DND-41 (cell line): ENCODE data around the gene CCDC85C.

Experiments used
- EZH2 ChIP-seq: IDR thresholded peaks from 3 replicates; pipeline ENCODE4 v1.6.1; 2012; ENCODE audit warnings: borderline replicate concordance, low read depth, mild to moderate bottlenecking, moderate library complexity, low read length, inconsistent platforms; ENCODE audit not compliant: severe bottlenecking
- TF ChIP-seq, protein P1 (sequence below): IDR thresholded peaks from 2 replicates; pipeline ENCODE4 v1.5.1; 2012; ENCODE audit warnings: borderline replicate concordance, low read length, moderate library complexity, mild to moderate bottlenecking; ENCODE audit not compliant: poor library complexity, severe bottlenecking; ENCODE audit errors: extremely low read depth

- TF ChIP-seq, protein P1, sequence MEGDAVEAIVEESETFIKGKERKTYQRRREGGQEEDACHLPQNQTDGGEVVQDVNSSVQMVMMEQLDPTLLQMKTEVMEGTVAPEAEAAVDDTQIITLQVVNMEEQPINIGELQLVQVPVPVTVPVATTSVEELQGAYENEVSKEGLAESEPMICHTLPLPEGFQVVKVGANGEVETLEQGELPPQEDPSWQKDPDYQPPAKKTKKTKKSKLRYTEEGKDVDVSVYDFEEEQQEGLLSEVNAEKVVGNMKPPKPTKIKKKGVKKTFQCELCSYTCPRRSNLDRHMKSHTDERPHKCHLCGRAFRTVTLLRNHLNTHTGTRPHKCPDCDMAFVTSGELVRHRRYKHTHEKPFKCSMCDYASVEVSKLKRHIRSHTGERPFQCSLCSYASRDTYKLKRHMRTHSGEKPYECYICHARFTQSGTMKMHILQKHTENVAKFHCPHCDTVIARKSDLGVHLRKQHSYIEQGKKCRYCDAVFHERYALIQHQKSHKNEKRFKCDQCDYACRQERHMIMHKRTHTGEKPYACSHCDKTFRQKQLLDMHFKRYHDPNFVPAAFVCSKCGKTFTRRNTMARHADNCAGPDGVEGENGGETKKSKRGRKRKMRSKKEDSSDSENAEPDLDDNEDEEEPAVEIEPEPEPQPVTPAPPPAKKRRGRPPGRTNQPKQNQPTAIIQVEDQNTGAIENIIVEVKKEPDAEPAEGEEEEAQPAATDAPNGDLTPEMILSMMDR: no peak
- no peak for TF ChIP-seq EZH2
Observed at GRCh38 chr14:99462210-99462609, 141.8 kb downstream of the CCDC85C start.
